ENCODE data around the gene OSER1. TPM values are rescaled to one million over a fixed set of nuclear protein-coding genes. Genes with fewer than 3 reads are reported as not detected.
"Not testable (repeated sequence)": the region's sequence is repeated elsewhere in the genome, so short reads cannot be mapped to it uniquely, and the experiment has no call there.

OSER1 gene
- total RNA-seq, 2 donors from 2014 or later = 23.3 to 31.9 TPM

DNA sequence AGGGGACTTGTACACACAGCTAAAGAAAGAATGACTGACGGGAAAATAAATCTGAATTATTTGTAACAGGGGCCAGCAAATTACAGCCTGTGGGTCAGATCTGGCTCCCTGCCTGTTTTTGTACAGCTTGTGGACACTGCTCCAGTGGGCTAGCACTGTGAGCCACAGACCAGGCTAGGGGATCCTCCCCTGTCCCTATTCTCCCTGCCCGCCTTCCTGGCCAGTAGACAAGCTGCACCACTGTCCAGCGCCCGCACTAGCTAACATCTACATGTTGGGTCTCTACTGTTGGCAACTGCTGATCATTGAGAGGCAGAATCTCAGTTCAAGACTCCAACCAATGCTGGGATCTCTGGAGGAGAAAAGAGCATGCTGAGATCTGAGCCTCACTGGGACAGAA, 10.7 kb downstream of the OSER1 start:
- H3K4me1 ChIP-seq = no peaks in the 10 kb centered on the region

DNA sequence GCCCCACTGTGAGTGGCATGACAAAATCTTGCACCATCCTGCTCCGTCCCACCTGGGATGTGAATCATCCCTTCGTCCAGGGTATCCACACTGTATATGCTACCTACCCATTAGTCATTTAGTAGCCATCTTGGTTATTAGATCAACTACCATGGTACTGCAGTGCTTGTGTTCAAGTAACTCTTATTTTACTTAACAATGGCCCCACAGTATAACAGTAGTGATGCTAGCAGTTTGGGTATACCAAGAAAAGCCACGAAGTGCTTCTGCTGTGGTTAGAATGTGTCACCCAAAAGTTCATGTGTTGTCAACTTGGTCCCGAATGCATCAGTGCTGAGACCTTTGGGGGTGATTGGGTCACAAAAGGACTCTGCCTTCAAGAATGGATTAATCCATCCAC, 11.7 kb downstream of the OSER1 start:
- H3K4me1 ChIP-seq = no peaks in the 10 kb centered on the region
- TF ChIP-seq, protein P1, sequence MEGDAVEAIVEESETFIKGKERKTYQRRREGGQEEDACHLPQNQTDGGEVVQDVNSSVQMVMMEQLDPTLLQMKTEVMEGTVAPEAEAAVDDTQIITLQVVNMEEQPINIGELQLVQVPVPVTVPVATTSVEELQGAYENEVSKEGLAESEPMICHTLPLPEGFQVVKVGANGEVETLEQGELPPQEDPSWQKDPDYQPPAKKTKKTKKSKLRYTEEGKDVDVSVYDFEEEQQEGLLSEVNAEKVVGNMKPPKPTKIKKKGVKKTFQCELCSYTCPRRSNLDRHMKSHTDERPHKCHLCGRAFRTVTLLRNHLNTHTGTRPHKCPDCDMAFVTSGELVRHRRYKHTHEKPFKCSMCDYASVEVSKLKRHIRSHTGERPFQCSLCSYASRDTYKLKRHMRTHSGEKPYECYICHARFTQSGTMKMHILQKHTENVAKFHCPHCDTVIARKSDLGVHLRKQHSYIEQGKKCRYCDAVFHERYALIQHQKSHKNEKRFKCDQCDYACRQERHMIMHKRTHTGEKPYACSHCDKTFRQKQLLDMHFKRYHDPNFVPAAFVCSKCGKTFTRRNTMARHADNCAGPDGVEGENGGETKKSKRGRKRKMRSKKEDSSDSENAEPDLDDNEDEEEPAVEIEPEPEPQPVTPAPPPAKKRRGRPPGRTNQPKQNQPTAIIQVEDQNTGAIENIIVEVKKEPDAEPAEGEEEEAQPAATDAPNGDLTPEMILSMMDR (IDR thresholded peaks at IDR 0.05) = no peak
- no peaks in the 10 kb centered on the region for H3K9me3 ChIP-seq
- H3K27ac ChIP-seq = no peak overlapping the region
- intact Hi-C loops (cut with DNase I) = no loop called here
- no peaks in the 10 kb centered on the region for H3K27me3 ChIP-seq
- no peak for DNase-seq
- no peak overlapping the region for H3K9ac ChIP-seq (ENCODE audit: low read depth in 2 of 2, low read length in 2 of 2)
- H3K36me3 ChIP-seq = peaks cover 21% of the 10 kb centered on the region
- no peak overlapping the region for H3K4me3 ChIP-seq

More for the DNA sequence above, 10.7 kb downstream of the OSER1 start:
- intact Hi-C loops (cut with DNase I) = no loop called here
- no peak overlapping the region for H3K27ac ChIP-seq
- no peaks in the 10 kb centered on the region for H3K27me3 ChIP-seq
- DNase-seq = no peak
- H3K9ac ChIP-seq (ENCODE audit: low read depth in 2 of 2, low read length in 2 of 2) = no peak overlapping the region
- TF ChIP-seq, protein P1 (IDR thresholded peaks at IDR 0.05) = no peak
- H3K36me3 ChIP-seq = peaks cover 22% of the 10 kb centered on the region
- no peaks in the 10 kb centered on the region for H3K9me3 ChIP-seq
- H3K4me3 ChIP-seq = no peak overlapping the region

- Histone ChIP-seq H3K36me3 (peaks cover 15% of the 10 kb centered on the region), H3K27ac (no peak overlapping the region), H3K9me3 (no peaks in the 10 kb centered on the region), H3K4me1 (no peaks in the 10 kb centered on the region), H3K27me3 (no peaks in the 10 kb centered on the region), H3K9ac (ENCODE audit: low read depth in 2 of 2, low read length in 2 of 2) (no peak overlapping the region), H3K4me3 (no peak overlapping the region)
- TF ChIP-seq, protein P1 (IDR thresholded peaks at IDR 0.05) = no peak
- DNase-seq = no peak
- intact Hi-C loops (cut with DNase I) = no loop called here
Observed at GRCh38 chr20:44196271-44196670, 14.3 kb downstream of the OSER1 start.

GRCh38 chr20:44195605-44196004, 15.0 kb downstream of the OSER1 start:
- Histone ChIP-seq H3K27ac (no peak overlapping the region), H3K9me3 (no peaks in the 10 kb centered on the region), H3K4me1 (no peaks in the 10 kb centered on the region), H3K27me3 (no peaks in the 10 kb centered on the region), H3K36me3 (peaks cover 15% of the 10 kb centered on the region), H3K9ac (ENCODE audit: low read depth in 2 of 2, low read length in 2 of 2) (no peak overlapping the region), H3K4me3 (no peak overlapping the region)
- TF ChIP-seq, protein P1 (IDR thresholded peaks at IDR 0.05) = no peak
- DNase-seq = no peak
- intact Hi-C loops (cut with DNase I) = no loop called here

DNA sequence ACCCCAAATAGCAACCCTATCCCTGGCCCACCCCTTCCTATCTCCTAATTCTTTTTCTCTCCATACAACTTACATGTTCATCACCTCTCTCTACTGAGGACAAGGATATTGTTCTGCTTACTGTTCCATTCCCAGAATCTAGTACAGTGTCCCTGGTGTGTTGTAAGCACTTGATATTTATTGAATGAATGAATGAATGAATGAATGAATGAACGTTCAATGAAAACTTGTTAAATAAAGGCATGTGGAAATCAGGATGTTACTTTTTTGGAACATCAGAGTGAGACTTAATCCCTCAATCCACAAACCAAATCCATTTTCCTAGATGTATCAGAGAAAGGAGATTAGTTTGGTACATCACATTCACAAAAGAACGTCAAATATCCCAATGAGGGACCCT, 16.8 kb downstream of the OSER1 start:
- intact Hi-C loops (cut with DNase I) = no loop called here
- Histone ChIP-seq H3K27ac (no peak overlapping the region), H3K27me3 (no peaks in the 10 kb centered on the region), H3K9ac (ENCODE audit: low read depth in 2 of 2, low read length in 2 of 2) (no peak overlapping the region), H3K4me1 (no peaks in the 10 kb centered on the region), H3K4me3 (no peak overlapping the region), H3K9me3 (no peaks in the 10 kb centered on the region), H3K36me3 (peaks cover 9% of the 10 kb centered on the region)
- no peak for DNase-seq
- TF ChIP-seq, protein P1 (IDR thresholded peaks at IDR 0.05) = no peak

DNA sequence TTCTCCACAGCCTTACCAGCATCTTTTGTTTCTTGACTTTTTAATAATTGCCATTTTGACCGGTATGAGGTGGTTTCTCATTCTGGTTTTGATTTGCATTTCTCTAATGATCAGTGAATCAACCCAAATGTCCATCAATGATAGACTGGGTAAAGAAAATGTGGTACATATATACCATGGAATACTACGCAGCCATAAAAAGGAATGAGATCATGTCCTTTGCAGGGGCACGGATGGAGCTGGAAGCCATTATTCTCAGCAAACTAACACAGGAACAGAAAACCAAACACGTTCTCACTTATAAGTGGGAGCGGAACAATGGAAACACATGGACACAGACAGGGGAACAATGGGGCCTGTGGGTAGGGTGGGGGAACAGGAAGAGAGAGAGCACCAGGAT, 18.9 kb downstream of the OSER1 start:
- not testable (repeated sequence) for H3K27ac ChIP-seq; H3K27me3 ChIP-seq; H3K4me3 ChIP-seq; DNase-seq; H3K36me3 ChIP-seq; H3K4me1 ChIP-seq; H3K9me3 ChIP-seq; H3K9ac ChIP-seq (ENCODE audit: low read depth in 2 of 2, low read length in 2 of 2)
- intact Hi-C loops (cut with DNase I) = loop anchor here (2.0 kb wide), 1 partner anchor 75 kb away; no protein-coding TSS in a partner anchor
